Endothelial cell of umbilical vein (primary cell): ENCODE results near the gene SH3RF3. TPM values are rescaled to one million over a fixed set of nuclear protein-coding genes. Genes with fewer than 3 reads are reported as not detected.
"Not testable (repeated sequence)": the region's sequence is repeated elsewhere in the genome, so short reads cannot be mapped to it uniquely, and the experiment has no call there.

ENCODE experiments used
- BruUV-seq: library from RNA; stranded (reverse); fragments of 400-500 nt; replicated peaks from 2 replicates; lab custom pipeline; 2021; lab: Mats Ljungman, UMichigan
- CTCF ChIA-PET: fragments of 300-600, 350-600 bp; sonication (Branson Sonifier 250); formaldehyde crosslinking; loops from one replicate; lab custom pipeline; 2021; ENCODE audit warnings: antibody characterized with exemption, inconsistent platforms; lab: Charles Lee
- POLR2A ChIA-PET: fragments of 300-600, 350-600 bp; sonication (Branson Sonifier 250); formaldehyde crosslinking; loops from one replicate; lab custom pipeline; 2021; ENCODE audit warnings: antibody characterized with exemption, inconsistent platforms; lab: Charles Lee
- DNase-seq: peaks from one replicate; pipeline ENCODE4 v3.0.0-alpha.2; 2011; ENCODE audit warnings: low read depth, low spot score
- FAIRE-seq: peaks from 2 replicates; lab custom pipeline; 2011; peaks lifted over from hg19 to GRCh38; lab: Jason Lieb, UNC
- H2AFZ ChIP-seq: 2 replicates; pipeline ENCODE4 v1.6.0; 2012; ENCODE audit warnings: low read depth, low read length, control low read depth, inconsistent platforms
- H3K27ac ChIP-seq: 2 replicates; pipeline ENCODE4 v1.5.1; 2011; ENCODE audit warnings: low read depth, mild to moderate bottlenecking, control low read depth, low read length, moderate library complexity; ENCODE audit not compliant: insufficient read depth
- H3K27me3 ChIP-seq, 2 experiments: 2 replicates each; pipeline versions ENCODE4 v1.6.0 to v1.6.1; 2011; ENCODE audit warnings: low read length in 2 of 2, mixed read lengths in 1 of 2; ENCODE audit not compliant: control insufficient read depth in 2 of 2, insufficient read depth in 2 of 2
- H3K36me3 ChIP-seq, 2 experiments: 2 replicates in 1 of 2; 3 replicates in 1 of 2; pipeline ENCODE4 v1.5.1; 2011; ENCODE audit warnings: low read length in 2 of 2, mild to moderate bottlenecking in 1 of 2, moderate library complexity in 1 of 2; ENCODE audit not compliant: control insufficient read depth in 2 of 2, insufficient read depth in 2 of 2; ENCODE audit errors: extremely low read depth in 1 of 2
- H3K4me1 ChIP-seq: 3 replicates; pipeline ENCODE4 v1.5.1; 2011; ENCODE audit warnings: mild to moderate bottlenecking, low read length; ENCODE audit not compliant: control insufficient read depth, insufficient read depth; ENCODE audit errors: extremely low read depth
- H3K4me2 ChIP-seq: 2 replicates; pipeline ENCODE4 v1.6.1; 2011; ENCODE audit warnings: low read length, control low read depth, mixed read lengths; ENCODE audit not compliant: insufficient read depth
- H3K4me3 ChIP-seq, 3 experiments: fragments of 200-600 bp in 1 of 3; sonication (generic), shearing (Covaris generic) in 1 of 3; replicated peaks in 1 of 3; 2 replicates each; pipeline ENCODE4 v1.5.1; 2011 to 2016; ENCODE audit warnings: control low read depth in 3 of 3, low read length in 3 of 3, mild to moderate bottlenecking in 2 of 3, inconsistent platforms in 1 of 3, low read depth in 1 of 3, moderate library complexity in 1 of 3; ENCODE audit not compliant: insufficient read depth in 1 of 3
- H3K79me2 ChIP-seq: 2 replicates; pipeline ENCODE4 v1.6.0; 2012; ENCODE audit warnings: low read length, inconsistent platforms; ENCODE audit not compliant: control insufficient read depth, insufficient read depth
- H3K9ac ChIP-seq: replicated peaks from 2 replicates; pipeline ENCODE3; 2011; ENCODE audit warnings: low read length, control low read depth; ENCODE audit not compliant: insufficient read depth; ENCODE audit errors: extremely low read depth
- H3K9me1 ChIP-seq: replicated peaks from 3 replicates; pipeline ENCODE4 v1.6.0; 2011; ENCODE audit warnings: mild to moderate bottlenecking, low read length; ENCODE audit not compliant: control insufficient read depth, insufficient read depth; ENCODE audit errors: extremely low read depth
- H3K9me3 ChIP-seq: replicated peaks from 2 replicates; pipeline ENCODE4 v1.5.1; 2012; ENCODE audit warnings: low read length, inconsistent platforms; ENCODE audit not compliant: control insufficient read depth, insufficient read depth
- H4K20me1 ChIP-seq: replicated peaks from 2 replicates; pipeline ENCODE3; 2011; ENCODE audit warnings: mild to moderate bottlenecking, low read length; ENCODE audit not compliant: control insufficient read depth, insufficient read depth; ENCODE audit errors: extremely low read depth
- FOS ChIP-seq: IDR thresholded peaks from 2 replicates; pipeline ENCODE4 v1.6.1; 2011; ENCODE audit warnings: mild to moderate bottlenecking, low read length, moderate library complexity, borderline replicate concordance; ENCODE audit not compliant: insufficient read depth
- GATA2 ChIP-seq: IDR thresholded peaks from 2 replicates; pipeline ENCODE4 v1.7.0; 2011; ENCODE audit warnings: low read depth, mild to moderate bottlenecking, moderate library complexity, mixed read lengths, low read length; ENCODE audit not compliant: insufficient read length, insufficient read depth
- MYC ChIP-seq: IDR thresholded peaks from one replicate; pipeline ENCODE4 v1.6.1; 2011; ENCODE audit warnings: mild to moderate bottlenecking, low read depth, low read length
- POLR2A ChIP-seq: IDR thresholded peaks from 2 replicates; pipeline ENCODE4 v1.6.1; 2012; ENCODE audit warnings: low read depth, mild to moderate bottlenecking, control low read depth, low read length
- dilution Hi-C: fragments of 300-500 bp; cut with MboI; formaldehyde crosslinking; loops from one replicate; pipeline ENCODE4 v1.15.0; 2019; ENCODE audit warnings: low sequenced_read_pairs; ENCODE audit not compliant: extremely low pct_ligation_motif_present
- intact Hi-C: fragments of 100-400 bp; cut with micrococcal nuclease; formaldehyde crosslinking; loops from one replicate; pipeline ENCODE4 v1.10.0; 2022
- polyA plus RNA-seq, 4 experiments: library from polyadenylated mRNA; depleted of rRNA in 3 of 4; stranded (reverse) in 3 of 4; unstranded in 1 of 4; fragments of >200 nt; gene quantifications; 2 replicates each; pipeline versions ENCODE4 v1.2.1 to v1.2.3, GENCODE V29; 2011 to 2012; ENCODE audit warnings: missing spikeins in 1 of 4
- total RNA-seq: library from RNA; stranded (reverse); gene quantifications from 2 replicates; pipeline ENCODE4 v1.2.3, GENCODE V29; 2021
- TF ChIP-seq, protein P1 (sequence below): IDR thresholded peaks from 2 replicates; pipeline ENCODE4 v1.6.1; 2011; ENCODE audit not compliant: insufficient read depth, insufficient read length

The SH3RF3 gene
- total and polyA plus RNA-seq, 2 donors (not counting 3 experiments of a cell fraction or from before 2014, with no cell fraction given) = 3.8 to 14.7 TPM

DNA sequence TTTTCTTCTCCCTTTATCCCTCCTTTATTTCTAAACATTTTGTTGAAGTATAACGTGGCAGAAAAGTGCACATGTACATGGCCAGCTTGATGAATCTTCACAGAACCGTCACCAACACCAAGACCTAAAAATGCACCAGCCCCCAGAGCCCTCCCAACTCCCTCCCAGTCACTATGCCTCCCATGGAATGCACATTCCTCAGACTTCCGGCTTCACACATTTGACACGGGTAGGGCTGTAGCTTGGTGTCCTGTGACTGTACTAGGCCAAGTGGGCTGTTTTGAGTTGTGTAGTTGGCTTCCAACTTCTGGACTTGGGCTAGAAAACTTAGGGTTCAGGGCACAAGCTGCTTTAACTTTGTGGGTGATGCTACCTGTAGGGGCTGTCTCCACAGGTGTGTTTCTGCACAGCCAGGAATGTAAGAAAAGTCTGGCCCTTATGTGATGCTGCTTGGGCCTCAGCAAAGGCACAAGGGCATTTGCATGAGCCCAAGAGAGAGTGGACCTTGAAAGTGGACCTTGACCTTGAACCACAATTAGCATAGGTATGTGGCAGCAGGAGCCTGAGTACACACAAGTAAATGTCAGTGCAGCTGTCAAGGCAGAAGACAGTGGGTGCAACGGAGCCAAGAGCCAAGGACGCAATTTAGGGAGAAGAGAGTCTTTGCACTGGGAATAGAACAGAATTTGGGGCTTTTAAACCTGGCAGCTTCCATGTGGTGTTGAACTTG, 406.4 kb downstream of the SH3RF3 start:
- Histone ChIP-seq H3K9me3 (no peaks in the 10 kb centered on the region), H3K4me3 (no peak overlapping the region), H3K27me3 (peaks cover 10% of the 10 kb centered on the region in 2 experiments), H3K4me1 (no peaks in the 10 kb centered on the region), H2AFZ (no peak overlapping the region), H3K4me2 (no peak overlapping the region), H3K27ac (no peak overlapping the region), H3K9ac (no peak overlapping the region), H3K79me2 (no peaks in the 10 kb centered on the region), H3K9me1 (no peaks in the 10 kb centered on the region), H4K20me1 (no peaks in the 10 kb centered on the region), H3K36me3 (no peaks in the 10 kb centered on the region)
- DNase-seq (no peak), FAIRE-seq (no peak)
- no TSS peak for BruUV-seq
- ChIA-PET POLR2A (no interaction called here), CTCF (interaction anchor here (0.5 to 4.8 kb wide), 3 partner anchors 9 to 200 kb away, joined by 3 to 51 read pairs (median 16); no protein-coding TSS in a partner anchor)
- intact Hi-C loops = no loop called here
- TF ChIP-seq, protein P1, sequence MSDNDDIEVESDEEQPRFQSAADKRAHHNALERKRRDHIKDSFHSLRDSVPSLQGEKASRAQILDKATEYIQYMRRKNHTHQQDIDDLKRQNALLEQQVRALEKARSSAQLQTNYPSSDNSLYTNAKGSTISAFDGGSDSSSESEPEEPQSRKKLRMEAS = no peak
- TF ChIP-seq POLR2A = no peak
- TF ChIP-seq FOS = no peak
- TF ChIP-seq GATA2 = no peak
- no peak for TF ChIP-seq MYC
- dilution Hi-C loops = no loop called here

DNA sequence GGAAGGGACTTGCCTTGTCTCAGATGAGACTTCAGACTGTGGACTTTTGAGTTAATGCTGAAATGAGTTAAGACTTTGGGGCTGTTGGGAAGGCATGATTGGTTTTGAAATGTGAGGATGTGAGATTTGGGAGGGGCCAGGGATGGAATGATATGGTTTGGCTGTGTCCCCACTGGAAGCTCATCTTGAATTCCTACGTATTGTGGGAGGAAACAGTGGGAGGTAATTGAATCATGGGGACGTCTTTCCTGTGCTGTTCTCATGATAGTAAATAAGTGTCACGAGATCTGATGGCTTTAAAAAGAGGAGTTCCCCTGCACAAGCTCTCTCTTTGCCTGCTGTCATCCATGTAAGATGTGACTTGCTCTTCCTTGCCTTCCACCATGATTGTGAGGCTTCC, 407.6 kb downstream of the SH3RF3 start:
- FAIRE-seq, H3K9ac ChIP-seq, H3K79me2 ChIP-seq, H3K9me3 ChIP-seq, H3K36me3 ChIP-seq, H4K20me1 ChIP-seq, H3K4me1 ChIP-seq, DNase-seq, H3K9me1 ChIP-seq, H3K27ac ChIP-seq, BruUV-seq, H3K4me2 ChIP-seq, H3K4me3 ChIP-seq, dilution Hi-C loops, POLR2A ChIA-PET, H2AFZ ChIP-seq, H3K27me3 ChIP-seq, intact Hi-C loops: not testable (repeated sequence)
- CTCF ChIA-PET = interaction anchor here (4.8 kb wide), 1 partner anchor 7 kb away, joined by 51 read pairs; no protein-coding TSS in a partner anchor
